ENCODE measurements around the gene FAM149B1.

- TF ChIP-seq CTCF (IDR thresholded peaks at IDR 0.05; ENCODE audit: insufficient read depth, low read length, poor library complexity, severe bottlenecking) (no peak), EZH2phosphoT487 (conservative IDR thresholded peaks at IDR 0.05; ENCODE audit: low read length) (no peak)
These were observed 80.4 kb downstream of the FAM149B1 start for GRCh38 chr10:73248259-73248724.
